MM.1S (cell line): ENCODE results near the gene CDC42SE2.

Experiments
- EZH2phosphoT487 ChIP-seq: fragments of 300-600 bp; sonication (generic); IDR thresholded peaks from 2 replicates; pipeline ENCODE4 v1.6.1; 2018; ENCODE audit warnings: antibody characterized with exemption, low read length
- TF ChIP-seq, protein P1 (sequence below): fragments of 300-600 bp; sonication (generic); IDR thresholded peaks from 2 replicates; pipeline ENCODE4 v1.5.1; 2016; ENCODE audit warnings: antibody characterized with exemption, low read length, mixed read lengths

DNA sequence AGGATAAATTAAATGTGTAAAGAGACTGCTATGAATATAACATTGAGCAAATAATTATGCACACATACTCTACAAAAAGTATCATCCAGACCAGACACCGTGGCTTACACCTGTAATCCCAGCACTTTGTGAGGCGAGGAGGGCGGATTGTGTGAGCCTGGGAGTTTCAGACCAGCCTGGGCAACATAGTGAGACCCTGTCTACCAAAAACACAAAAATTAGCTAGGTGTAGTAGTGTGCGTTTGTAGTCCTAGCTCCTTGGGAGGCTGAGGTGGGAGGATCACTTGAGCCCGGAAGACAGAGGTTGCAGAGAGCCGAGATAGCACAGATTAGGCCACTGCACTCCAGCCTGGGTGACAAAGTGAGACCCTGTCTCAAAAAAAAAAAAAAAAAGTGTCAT lies 2.4 kb upstream of the CDC42SE2 start:
- TF ChIP-seq, protein P1, sequence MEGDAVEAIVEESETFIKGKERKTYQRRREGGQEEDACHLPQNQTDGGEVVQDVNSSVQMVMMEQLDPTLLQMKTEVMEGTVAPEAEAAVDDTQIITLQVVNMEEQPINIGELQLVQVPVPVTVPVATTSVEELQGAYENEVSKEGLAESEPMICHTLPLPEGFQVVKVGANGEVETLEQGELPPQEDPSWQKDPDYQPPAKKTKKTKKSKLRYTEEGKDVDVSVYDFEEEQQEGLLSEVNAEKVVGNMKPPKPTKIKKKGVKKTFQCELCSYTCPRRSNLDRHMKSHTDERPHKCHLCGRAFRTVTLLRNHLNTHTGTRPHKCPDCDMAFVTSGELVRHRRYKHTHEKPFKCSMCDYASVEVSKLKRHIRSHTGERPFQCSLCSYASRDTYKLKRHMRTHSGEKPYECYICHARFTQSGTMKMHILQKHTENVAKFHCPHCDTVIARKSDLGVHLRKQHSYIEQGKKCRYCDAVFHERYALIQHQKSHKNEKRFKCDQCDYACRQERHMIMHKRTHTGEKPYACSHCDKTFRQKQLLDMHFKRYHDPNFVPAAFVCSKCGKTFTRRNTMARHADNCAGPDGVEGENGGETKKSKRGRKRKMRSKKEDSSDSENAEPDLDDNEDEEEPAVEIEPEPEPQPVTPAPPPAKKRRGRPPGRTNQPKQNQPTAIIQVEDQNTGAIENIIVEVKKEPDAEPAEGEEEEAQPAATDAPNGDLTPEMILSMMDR: no peak
- no peak for TF ChIP-seq EZH2phosphoT487
